GM21526 (cell line): ENCODE measurements around the gene LAMA1.
"Not testable (repeated sequence)": the region's sequence is repeated elsewhere in the genome, so short reads cannot be mapped to it uniquely, and the experiment has no call there.

Source experiments
- ATAC-seq: cut with Tn5 transposase; IDR thresholded peaks from one replicate; pipeline ENCODE4 v1.9.1; 2021; ENCODE audit warnings: moderate library complexity; ENCODE audit not compliant: unreplicated experiment, low FRiP score

The LAMA1 gene

GRCh38 chr18:7117390-7118355, at the start of gene LAMA1:
TSS of gene LAMA1 (minus strand) at chr18:7117797. CDS start at chr18:7117720, 77 bp downstream.
- no peak for ATAC-seq

- ATAC-seq = no peak
Observed at GRCh38 chr18:7165846-7166393, 48.3 kb upstream of the LAMA1 start.

- ATAC-seq = no peak
Observed at GRCh38 chr18:7164323-7165004, 46.9 kb upstream of the LAMA1 start.

GRCh38 chr18:7158216-7158615, 40.6 kb upstream of the LAMA1 start:
- no peak for ATAC-seq

- ATAC-seq = no peak
Observed at GRCh38 chr18:7157760-7158159, 40.2 kb upstream of the LAMA1 start.

- no peak for ATAC-seq
Observed at GRCh38 chr18:7155887-7156286, 38.3 kb upstream of the LAMA1 start.

- ATAC-seq = no peak
Observed at GRCh38 chr18:7155092-7155491, 37.5 kb upstream of the LAMA1 start.

GRCh38 chr18:7152440-7152839, 34.8 kb upstream of the LAMA1 start:
- ATAC-seq = no peak

GRCh38 chr18:7147399-7147798, 29.8 kb upstream of the LAMA1 start:
- no peak for ATAC-seq

GRCh38 chr18:7146067-7146466, 28.5 kb upstream of the LAMA1 start:
- ATAC-seq = no peak

GRCh38 chr18:7144921-7145320, 27.3 kb upstream of the LAMA1 start:
- not testable (repeated sequence) for ATAC-seq

GRCh38 chr18:7141287-7141686, 23.7 kb upstream of the LAMA1 start:
- no peak for ATAC-seq

GRCh38 chr18:7139409-7139808, 21.8 kb upstream of the LAMA1 start:
- ATAC-seq = no peak

GRCh38 chr18:7133181-7133580, 15.6 kb upstream of the LAMA1 start:
- ATAC-seq = no peak

GRCh38 chr18:7132356-7133150, 15.0 kb upstream of the LAMA1 start:
- no peak for ATAC-seq

- ATAC-seq = no peak
Observed at GRCh38 chr18:7122376-7122775, 4.8 kb upstream of the LAMA1 start.

GRCh38 chr18:7116792-7117389, 706 bp downstream of the LAMA1 start:
- no peak for ATAC-seq

- no peak for ATAC-seq
Observed at GRCh38 chr18:7116001-7116730, 1.4 kb downstream of the LAMA1 start.

GRCh38 chr18:7112936-7113335, 4.7 kb downstream of the LAMA1 start:
- no peak for ATAC-seq

GRCh38 chr18:7111134-7111533, 6.5 kb downstream of the LAMA1 start:
- ATAC-seq = no peak
